Measurements from ENCODE around the gene NPL. TPM values are rescaled to one million over a fixed set of nuclear protein-coding genes. Genes with fewer than 3 reads are reported as not detected.

NPL gene
- total RNA-seq, 1 experiment from 2014 or later, result 2.4 TPM

DNA sequence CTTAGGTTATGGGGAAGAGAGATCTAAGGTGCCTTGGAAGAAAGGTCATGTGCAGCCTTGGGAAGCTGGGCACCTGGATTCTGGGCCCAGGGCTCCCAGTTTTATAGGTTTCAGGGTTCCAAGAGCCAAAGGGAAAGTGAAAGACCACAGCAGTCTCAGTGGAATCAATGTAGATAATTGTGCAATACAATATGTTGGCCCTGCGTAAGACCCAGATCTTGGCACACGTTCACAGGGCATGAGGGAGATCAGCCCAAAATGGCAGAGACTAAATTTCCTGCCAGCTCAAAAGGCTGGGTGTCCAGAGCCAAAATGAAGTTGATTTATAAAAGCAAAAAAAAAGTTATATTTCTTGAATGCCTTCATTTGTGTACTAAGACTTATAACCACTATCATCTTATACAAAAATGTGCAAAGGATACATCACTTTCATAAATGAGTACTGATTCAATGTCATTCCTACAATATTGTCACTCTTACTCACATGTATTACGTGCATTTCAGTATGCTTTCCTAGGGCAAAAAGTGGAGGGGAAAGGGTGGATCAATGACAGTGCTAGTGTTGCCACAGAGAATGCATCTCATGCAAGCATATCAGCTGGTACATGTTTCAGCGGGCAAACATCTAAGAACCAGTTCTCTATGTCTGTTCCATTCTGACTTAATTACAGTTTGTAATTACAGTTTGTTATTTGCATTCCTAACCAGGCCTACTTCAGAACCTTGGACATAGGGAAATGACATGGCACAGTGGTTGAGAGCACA is 22.5 kb upstream of the NPL start:
- no peak overlapping the region for H4K5ac ChIP-seq (ENCODE audit: insufficient read length, low read depth, low read length)
- H3K36me3 Mint-ChIP-seq (ENCODE audit: insufficient read depth in 1 of 3, low read depth in 3 of 3), result no peaks in the 10 kb centered on the region
- no CpG with 5 or more reads among the region's 4 CpGs for whole genome bisulfite sequencing (ENCODE audit: extremely low coverage, insufficient read length, low lambda C conversion rate)
- TF ChIP-seq, protein P1, sequence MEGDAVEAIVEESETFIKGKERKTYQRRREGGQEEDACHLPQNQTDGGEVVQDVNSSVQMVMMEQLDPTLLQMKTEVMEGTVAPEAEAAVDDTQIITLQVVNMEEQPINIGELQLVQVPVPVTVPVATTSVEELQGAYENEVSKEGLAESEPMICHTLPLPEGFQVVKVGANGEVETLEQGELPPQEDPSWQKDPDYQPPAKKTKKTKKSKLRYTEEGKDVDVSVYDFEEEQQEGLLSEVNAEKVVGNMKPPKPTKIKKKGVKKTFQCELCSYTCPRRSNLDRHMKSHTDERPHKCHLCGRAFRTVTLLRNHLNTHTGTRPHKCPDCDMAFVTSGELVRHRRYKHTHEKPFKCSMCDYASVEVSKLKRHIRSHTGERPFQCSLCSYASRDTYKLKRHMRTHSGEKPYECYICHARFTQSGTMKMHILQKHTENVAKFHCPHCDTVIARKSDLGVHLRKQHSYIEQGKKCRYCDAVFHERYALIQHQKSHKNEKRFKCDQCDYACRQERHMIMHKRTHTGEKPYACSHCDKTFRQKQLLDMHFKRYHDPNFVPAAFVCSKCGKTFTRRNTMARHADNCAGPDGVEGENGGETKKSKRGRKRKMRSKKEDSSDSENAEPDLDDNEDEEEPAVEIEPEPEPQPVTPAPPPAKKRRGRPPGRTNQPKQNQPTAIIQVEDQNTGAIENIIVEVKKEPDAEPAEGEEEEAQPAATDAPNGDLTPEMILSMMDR (conservative IDR thresholded peaks at IDR 0.05), result no peak
- H3K79me2 ChIP-seq (ENCODE audit: insufficient read depth, low read length), result no peaks in the 10 kb centered on the region
- no peak overlapping the region for H3K4me2 ChIP-seq (ENCODE audit: insufficient read depth, insufficient read length, low read length)
- no peak overlapping the region for H3K9ac ChIP-seq (ENCODE audit: extremely low read depth, insufficient read length, low read length)
- no peak overlapping the region for H2BK120ac ChIP-seq (ENCODE audit: low read depth, low read length, poor library complexity, severe bottlenecking)
- H2BK20ac ChIP-seq (ENCODE audit: low read depth, low read length, poor library complexity, severe bottlenecking), result no peak overlapping the region
- peaks cover 21 to 28% of the 10 kb centered on the region in 2 experiments for H3K4me1 Mint-ChIP-seq
- H3K23ac ChIP-seq (ENCODE audit: insufficient read length, low read depth, low read length), result no peak overlapping the region
- H3K9me3 ChIP-seq (ENCODE audit: control insufficient read depth, low read depth, low read length), result no peaks in the 10 kb centered on the region
- H3K56ac ChIP-seq (ENCODE audit: insufficient read length, low read depth, low read length), result no peak overlapping the region
- H3K23me2 ChIP-seq (ENCODE audit: insufficient read length, low read depth, low read length, poor library complexity, severe bottlenecking), result no peaks in the 10 kb centered on the region
- no peaks in the 10 kb centered on the region; the same call in 1 of the 2 replicates for H3K27me3 Mint-ChIP-seq (ENCODE audit: low read depth)
- no peak overlapping the region for H2AFZ ChIP-seq (ENCODE audit: low read length)
- no peak overlapping the region for H3K18ac ChIP-seq (ENCODE audit: insufficient read length, low read depth, low read length)
- H3K4me1 ChIP-seq (ENCODE audit: insufficient read depth, low read length), result no peaks in the 10 kb centered on the region
- H3K4ac ChIP-seq (ENCODE audit: low read depth, low read length), result no peak overlapping the region
- H3K79me1 ChIP-seq (ENCODE audit: insufficient read depth, low read depth, low read length, poor library complexity, severe bottlenecking), result no peaks in the 10 kb centered on the region
- no peak for DNase-seq
- no peak overlapping the region for H3K4me3 Mint-ChIP-seq
- H2BK12ac ChIP-seq (ENCODE audit: insufficient read length, low read depth, low read length), result no peak overlapping the region
- no peaks in the 10 kb centered on the region for H3K9me3 Mint-ChIP-seq
- no peaks in the 10 kb centered on the region for H3K27me3 ChIP-seq (ENCODE audit: insufficient read depth, low read length)
- no peak overlapping the region for H4K8ac ChIP-seq (replicated peaks; ENCODE audit: insufficient read length, low read depth, low read length)
- no peak overlapping the region for H4K91ac ChIP-seq (ENCODE audit: insufficient read length, low read depth, low read length)
- H2AK5ac ChIP-seq (ENCODE audit: insufficient read length, low read length), result no peak overlapping the region
- H4K20me1 ChIP-seq (ENCODE audit: control insufficient read depth, insufficient read depth, insufficient read length), result no peaks in the 10 kb centered on the region
- no peak overlapping the region for H3T11ph ChIP-seq (ENCODE audit: low read length)
- no peak overlapping the region for H3K14ac ChIP-seq (ENCODE audit: insufficient read depth, low read length)
- no peak overlapping the region for H2BK15ac ChIP-seq (ENCODE audit: low read depth, low read length)
- no peak overlapping the region for H3K27ac Mint-ChIP-seq
- H2BK5ac ChIP-seq (ENCODE audit: insufficient read length, low read length), result no peak overlapping the region
- H3K27ac ChIP-seq (ENCODE audit: insufficient read length, low read depth, low read length), result no peak overlapping the region
